Measurements from ENCODE around the gene DRAXIN.

DRAXIN gene

DNA sequence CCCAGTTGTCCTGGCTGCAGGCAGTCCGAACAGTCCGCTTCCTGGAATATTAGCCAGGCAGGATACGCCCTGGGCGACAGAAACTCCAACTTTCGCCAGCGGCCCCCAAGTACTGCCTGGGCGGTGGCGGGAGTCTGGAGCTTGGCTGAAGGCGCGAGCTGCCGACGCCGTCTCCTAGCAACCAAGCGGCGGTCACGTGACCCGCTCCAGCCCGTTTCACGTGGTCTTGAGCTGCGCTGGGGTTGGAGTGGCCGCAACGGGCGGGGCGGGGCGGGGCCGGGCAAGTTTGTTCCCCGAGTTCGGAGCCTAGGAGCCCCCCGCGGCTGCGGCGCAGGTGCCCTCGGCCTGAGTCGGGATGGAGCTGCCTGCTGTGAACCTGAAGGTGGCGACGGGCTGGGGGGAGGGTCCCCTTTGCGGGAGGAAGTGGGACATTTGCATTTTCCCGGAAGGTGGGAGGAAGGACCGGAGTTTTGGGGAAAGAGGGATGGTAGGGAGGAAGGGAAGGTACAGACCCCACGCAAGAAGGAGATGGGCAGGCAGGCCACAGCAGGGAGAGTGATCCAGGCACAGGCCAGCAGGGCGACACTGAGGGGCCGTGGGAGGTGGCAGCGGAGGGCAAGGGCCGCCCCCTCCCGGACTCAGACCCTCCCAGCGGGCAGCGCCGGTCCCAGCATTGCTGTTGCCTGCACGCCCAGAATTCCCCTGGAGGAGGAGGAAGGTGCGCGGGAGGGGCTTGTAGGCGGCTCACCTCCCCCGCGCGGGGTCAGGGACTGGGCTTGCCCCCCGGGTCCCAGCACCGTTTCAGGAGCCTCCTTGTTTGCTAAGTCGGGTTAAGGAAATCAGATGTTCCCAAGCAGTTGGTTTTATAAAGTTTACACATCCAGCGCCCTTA, 44.6 kb downstream of the DRAXIN start, which contains the start of gene AGTRAP (continued):
- TF ChIP-seq, protein P1, sequence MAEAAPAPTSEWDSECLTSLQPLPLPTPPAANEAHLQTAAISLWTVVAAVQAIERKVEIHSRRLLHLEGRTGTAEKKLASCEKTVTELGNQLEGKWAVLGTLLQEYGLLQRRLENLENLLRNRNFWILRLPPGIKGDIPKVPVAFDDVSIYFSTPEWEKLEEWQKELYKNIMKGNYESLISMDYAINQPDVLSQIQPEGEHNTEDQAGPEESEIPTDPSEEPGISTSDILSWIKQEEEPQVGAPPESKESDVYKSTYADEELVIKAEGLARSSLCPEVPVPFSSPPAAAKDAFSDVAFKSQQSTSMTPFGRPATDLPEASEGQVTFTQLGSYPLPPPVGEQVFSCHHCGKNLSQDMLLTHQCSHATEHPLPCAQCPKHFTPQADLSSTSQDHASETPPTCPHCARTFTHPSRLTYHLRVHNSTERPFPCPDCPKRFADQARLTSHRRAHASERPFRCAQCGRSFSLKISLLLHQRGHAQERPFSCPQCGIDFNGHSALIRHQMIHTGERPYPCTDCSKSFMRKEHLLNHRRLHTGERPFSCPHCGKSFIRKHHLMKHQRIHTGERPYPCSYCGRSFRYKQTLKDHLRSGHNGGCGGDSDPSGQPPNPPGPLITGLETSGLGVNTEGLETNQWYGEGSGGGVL (tag by site-specific recombination; IDR thresholded peaks at IDR 0.05), result peak; percentile 46; the same call in 1 of the 2 replicates
- peak; percentile 64 for TF ChIP-seq ZBTB20 (tag by site-specific recombination; IDR thresholded peaks at IDR 0.05)
- no peak for TF ChIP-seq ZNF560 (tag by site-specific recombination; IDR thresholded peaks at IDR 0.05; ENCODE audit: borderline replicate concordance)
- TF ChIP-seq, protein P2, sequence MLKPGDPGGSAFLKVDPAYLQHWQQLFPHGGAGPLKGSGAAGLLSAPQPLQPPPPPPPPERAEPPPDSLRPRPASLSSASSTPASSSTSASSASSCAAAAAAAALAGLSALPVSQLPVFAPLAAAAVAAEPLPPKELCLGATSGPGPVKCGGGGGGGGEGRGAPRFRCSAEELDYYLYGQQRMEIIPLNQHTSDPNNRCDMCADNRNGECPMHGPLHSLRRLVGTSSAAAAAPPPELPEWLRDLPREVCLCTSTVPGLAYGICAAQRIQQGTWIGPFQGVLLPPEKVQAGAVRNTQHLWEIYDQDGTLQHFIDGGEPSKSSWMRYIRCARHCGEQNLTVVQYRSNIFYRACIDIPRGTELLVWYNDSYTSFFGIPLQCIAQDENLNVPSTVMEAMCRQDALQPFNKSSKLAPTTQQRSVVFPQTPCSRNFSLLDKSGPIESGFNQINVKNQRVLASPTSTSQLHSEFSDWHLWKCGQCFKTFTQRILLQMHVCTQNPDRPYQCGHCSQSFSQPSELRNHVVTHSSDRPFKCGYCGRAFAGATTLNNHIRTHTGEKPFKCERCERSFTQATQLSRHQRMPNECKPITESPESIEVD (tag by site-specific recombination; IDR thresholded peaks at IDR 0.05), result no peak
- TF ChIP-seq, protein P3, sequence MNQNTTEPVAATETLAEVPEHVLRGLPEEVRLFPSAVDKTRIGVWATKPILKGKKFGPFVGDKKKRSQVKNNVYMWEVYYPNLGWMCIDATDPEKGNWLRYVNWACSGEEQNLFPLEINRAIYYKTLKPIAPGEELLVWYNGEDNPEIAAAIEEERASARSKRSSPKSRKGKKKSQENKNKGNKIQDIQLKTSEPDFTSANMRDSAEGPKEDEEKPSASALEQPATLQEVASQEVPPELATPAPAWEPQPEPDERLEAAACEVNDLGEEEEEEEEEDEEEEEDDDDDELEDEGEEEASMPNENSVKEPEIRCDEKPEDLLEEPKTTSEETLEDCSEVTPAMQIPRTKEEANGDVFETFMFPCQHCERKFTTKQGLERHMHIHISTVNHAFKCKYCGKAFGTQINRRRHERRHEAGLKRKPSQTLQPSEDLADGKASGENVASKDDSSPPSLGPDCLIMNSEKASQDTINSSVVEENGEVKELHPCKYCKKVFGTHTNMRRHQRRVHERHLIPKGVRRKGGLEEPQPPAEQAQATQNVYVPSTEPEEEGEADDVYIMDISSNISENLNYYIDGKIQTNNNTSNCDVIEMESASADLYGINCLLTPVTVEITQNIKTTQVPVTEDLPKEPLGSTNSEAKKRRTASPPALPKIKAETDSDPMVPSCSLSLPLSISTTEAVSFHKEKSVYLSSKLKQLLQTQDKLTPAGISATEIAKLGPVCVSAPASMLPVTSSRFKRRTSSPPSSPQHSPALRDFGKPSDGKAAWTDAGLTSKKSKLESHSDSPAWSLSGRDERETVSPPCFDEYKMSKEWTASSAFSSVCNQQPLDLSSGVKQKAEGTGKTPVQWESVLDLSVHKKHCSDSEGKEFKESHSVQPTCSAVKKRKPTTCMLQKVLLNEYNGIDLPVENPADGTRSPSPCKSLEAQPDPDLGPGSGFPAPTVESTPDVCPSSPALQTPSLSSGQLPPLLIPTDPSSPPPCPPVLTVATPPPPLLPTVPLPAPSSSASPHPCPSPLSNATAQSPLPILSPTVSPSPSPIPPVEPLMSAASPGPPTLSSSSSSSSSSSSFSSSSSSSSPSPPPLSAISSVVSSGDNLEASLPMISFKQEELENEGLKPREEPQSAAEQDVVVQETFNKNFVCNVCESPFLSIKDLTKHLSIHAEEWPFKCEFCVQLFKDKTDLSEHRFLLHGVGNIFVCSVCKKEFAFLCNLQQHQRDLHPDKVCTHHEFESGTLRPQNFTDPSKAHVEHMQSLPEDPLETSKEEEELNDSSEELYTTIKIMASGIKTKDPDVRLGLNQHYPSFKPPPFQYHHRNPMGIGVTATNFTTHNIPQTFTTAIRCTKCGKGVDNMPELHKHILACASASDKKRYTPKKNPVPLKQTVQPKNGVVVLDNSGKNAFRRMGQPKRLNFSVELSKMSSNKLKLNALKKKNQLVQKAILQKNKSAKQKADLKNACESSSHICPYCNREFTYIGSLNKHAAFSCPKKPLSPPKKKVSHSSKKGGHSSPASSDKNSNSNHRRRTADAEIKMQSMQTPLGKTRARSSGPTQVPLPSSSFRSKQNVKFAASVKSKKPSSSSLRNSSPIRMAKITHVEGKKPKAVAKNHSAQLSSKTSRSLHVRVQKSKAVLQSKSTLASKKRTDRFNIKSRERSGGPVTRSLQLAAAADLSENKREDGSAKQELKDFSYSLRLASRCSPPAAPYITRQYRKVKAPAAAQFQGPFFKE (tag by site-specific recombination; IDR thresholded peaks at IDR 0.05; ENCODE audit: borderline replicate concordance), result peak; percentile 64; the same call in 1 of the 2 replicates
- peak; percentile 97 for TF ChIP-seq ZFHX2 (tag by site-specific recombination; conservative IDR thresholded peaks at IDR 0.05)
- TF ChIP-seq ZNF157 (tag by site-specific recombination; IDR thresholded peaks at IDR 0.05), result no peak
- peak; percentile 84 for TF ChIP-seq ZBTB48 (tag by site-specific recombination; IDR thresholded peaks at IDR 0.05)
- TF ChIP-seq ZNF701 (tag by site-specific recombination; IDR thresholded peaks at IDR 0.05), result no peak
- peak; percentile 42; the same call in 1 of the 2 replicates for TF ChIP-seq ZNF561 (tag by site-specific recombination; IDR thresholded peaks at IDR 0.05; ENCODE audit: borderline replicate concordance)
- TF ChIP-seq ZNF335 (tag by site-specific recombination; conservative IDR thresholded peaks at IDR 0.05), result peak; percentile 96
- TF ChIP-seq ZSCAN16 (tag by site-specific recombination; IDR thresholded peaks at IDR 0.05), result no peak
- TF ChIP-seq ZNF571 (tag by site-specific recombination; IDR thresholded peaks at IDR 0.05), result no peak
- TF ChIP-seq, protein P4, sequence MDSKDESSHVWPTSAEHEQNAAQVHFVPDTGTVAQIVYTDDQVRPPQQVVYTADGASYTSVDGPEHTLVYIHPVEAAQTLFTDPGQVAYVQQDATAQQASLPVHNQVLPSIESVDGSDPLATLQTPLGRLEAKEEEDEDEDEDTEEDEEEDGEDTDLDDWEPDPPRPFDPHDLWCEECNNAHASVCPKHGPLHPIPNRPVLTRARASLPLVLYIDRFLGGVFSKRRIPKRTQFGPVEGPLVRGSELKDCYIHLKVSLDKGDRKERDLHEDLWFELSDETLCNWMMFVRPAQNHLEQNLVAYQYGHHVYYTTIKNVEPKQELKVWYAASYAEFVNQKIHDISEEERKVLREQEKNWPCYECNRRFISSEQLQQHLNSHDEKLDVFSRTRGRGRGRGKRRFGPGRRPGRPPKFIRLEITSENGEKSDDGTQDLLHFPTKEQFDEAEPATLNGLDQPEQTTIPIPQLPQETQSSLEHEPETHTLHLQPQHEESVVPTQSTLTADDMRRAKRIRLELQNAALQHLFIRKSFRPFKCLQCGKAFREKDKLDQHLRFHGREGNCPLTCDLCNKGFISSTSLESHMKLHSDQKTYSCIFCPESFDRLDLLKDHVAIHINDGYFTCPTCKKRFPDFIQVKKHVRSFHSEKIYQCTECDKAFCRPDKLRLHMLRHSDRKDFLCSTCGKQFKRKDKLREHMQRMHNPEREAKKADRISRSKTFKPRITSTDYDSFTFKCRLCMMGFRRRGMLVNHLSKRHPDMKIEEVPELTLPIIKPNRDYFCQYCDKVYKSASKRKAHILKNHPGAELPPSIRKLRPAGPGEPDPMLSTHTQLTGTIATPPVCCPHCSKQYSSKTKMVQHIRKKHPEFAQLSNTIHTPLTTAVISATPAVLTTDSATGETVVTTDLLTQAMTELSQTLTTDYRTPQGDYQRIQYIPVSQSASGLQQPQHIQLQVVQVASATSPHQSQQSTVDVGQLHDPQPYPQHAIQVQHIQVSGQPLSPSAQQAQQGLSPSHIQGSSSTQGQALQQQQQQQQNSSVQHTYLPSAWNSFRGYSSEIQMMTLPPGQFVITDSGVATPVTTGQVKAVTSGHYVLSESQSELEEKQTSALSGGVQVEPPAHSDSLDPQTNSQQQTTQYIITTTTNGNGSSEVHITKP (tag by site-specific recombination; IDR thresholded peaks at IDR 0.05), result peak; percentile 97
- TF ChIP-seq, protein P5, sequence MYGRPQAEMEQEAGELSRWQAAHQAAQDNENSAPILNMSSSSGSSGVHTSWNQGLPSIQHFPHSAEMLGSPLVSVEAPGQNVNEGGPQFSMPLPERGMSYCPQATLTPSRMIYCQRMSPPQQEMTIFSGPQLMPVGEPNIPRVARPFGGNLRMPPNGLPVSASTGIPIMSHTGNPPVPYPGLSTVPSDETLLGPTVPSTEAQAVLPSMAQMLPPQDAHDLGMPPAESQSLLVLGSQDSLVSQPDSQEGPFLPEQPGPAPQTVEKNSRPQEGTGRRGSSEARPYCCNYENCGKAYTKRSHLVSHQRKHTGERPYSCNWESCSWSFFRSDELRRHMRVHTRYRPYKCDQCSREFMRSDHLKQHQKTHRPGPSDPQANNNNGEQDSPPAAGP (tag by site-specific recombination; IDR thresholded peaks at IDR 0.05), result peak; percentile 75; the same call in 1 of the 2 replicates
- TF ChIP-seq, protein P6, sequence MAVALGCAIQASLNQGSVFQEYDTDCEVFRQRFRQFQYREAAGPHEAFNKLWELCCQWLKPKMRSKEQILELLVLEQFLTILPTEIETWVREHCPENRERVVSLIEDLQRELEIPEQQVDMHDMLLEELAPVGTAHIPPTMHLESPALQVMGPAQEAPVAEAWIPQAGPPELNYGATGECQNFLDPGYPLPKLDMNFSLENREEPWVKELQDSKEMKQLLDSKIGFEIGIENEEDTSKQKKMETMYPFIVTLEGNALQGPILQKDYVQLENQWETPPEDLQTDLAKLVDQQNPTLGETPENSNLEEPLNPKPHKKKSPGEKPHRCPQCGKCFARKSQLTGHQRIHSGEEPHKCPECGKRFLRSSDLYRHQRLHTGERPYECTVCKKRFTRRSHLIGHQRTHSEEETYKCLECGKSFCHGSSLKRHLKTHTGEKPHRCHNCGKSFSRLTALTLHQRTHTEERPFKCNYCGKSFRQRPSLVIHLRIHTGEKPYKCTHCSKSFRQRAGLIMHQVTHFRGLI (tag by site-specific recombination; IDR thresholded peaks at IDR 0.05), result no peak
- peak; percentile 50; the same call in 1 of the 2 replicates for TF ChIP-seq ZNF629 (tag by site-specific recombination; IDR thresholded peaks at IDR 0.05)
- TF ChIP-seq ZBTB17 (tag by site-specific recombination; IDR thresholded peaks at IDR 0.05), result peak; percentile 54; the same call in 1 of the 2 replicates
- TF ChIP-seq SP2 (tag by site-specific recombination; IDR thresholded peaks at IDR 0.05), result peak; percentile 87
- peak; percentile 73 for TF ChIP-seq ZEB2 (tag by site-specific recombination; IDR thresholded peaks at IDR 0.05)
- no peak for TF ChIP-seq ZNF274 (IDR thresholded peaks at IDR 0.05; ENCODE audit: low read length)
- TF ChIP-seq ZNF274 (tag by site-specific recombination; IDR thresholded peaks at IDR 0.05; ENCODE audit: borderline replicate concordance), result no peak

All from HEK293 (cell line).